Measurements from ENCODE around the gene GBF1. TPM values are rescaled to one million over a fixed set of nuclear protein-coding genes. Genes with fewer than 3 reads are reported as not detected.

GBF1 gene
- total and polyA plus RNA-seq, 2 donors (not counting 1 experiment from before 2014, with no cell fraction given) = 20.8 to 39.3 TPM

GRCh38 chr10:102261196-102261595 is 15.9 kb downstream of the GBF1 start:
- Mint-ChIP-seq H3K27ac (no peak overlapping the region), H3K27me3 (no peaks in the 10 kb centered on the region), H3K4me3 (no peak overlapping the region), H3K4me1 (peaks cover 5% of the 10 kb centered on the region), H3K9me3 (ENCODE audit: insufficient read depth) (no peaks in the 10 kb centered on the region)
- Histone ChIP-seq H3K9me3 (ENCODE audit: control extremely low read depth in 1 of 3, control insufficient read depth in 2 of 3, insufficient read depth in 1 of 3, low read length in 2 of 3) (no peaks in the 10 kb centered on the region), H3K4me3 (ENCODE audit: control extremely low read depth in 1 of 5, extremely low read depth in 1 of 5, insufficient read depth in 1 of 5, low read depth in 2 of 5, low read length in 4 of 5) (no peak overlapping the region), H2AFZ (ENCODE audit: insufficient read depth, low read depth, low read length, poor library complexity, severe bottlenecking) (no peak overlapping the region), H3K9ac (ENCODE audit: low read length) (no peak overlapping the region), H4K20me1 (ENCODE audit: control insufficient read depth, insufficient read depth, low read length, poor library complexity, severe bottlenecking) (peaks cover 70% of the 10 kb centered on the region), H3K4me2 (replicated peaks; ENCODE audit: low read depth, low read length, poor library complexity, severe bottlenecking) (no peak overlapping the region), H3K27me3 (replicated peaks in 1 of 4; ENCODE audit: control extremely low read depth in 1 of 4, control insufficient read depth in 3 of 4, insufficient read depth in 4 of 4, low read length in 3 of 4) (no peaks in the 10 kb centered on the region), H3K27ac (ENCODE audit: low read length in 2 of 2) (no peak overlapping the region), H3K4me1 (ENCODE audit: control insufficient read depth in 2 of 2, insufficient read depth in 2 of 2, low read length in 2 of 2) (no peaks in the 10 kb centered on the region), H3K79me2 (ENCODE audit: control insufficient read depth, insufficient read depth, low read length) (peaks cover 85% of the 10 kb centered on the region), H3K36me3 (replicated peaks in 1 of 2; ENCODE audit: control extremely low read depth in 1 of 2, control insufficient read depth in 1 of 2, extremely low read depth in 1 of 2, insufficient read depth in 2 of 2, low read length in 1 of 2) (peaks cover 7 to 47% of the 10 kb centered on the region in 2 experiments)
- no peak for TF ChIP-seq CTCF (IDR thresholded peaks at IDR 0.05)
- TF ChIP-seq EZH2 (IDR thresholded peaks at IDR 0.05; ENCODE audit: borderline replicate concordance, insufficient read depth, low read depth, low read length, poor library complexity, severe bottlenecking) = no peak
- intact Hi-C loops (cut with micrococcal nuclease) = no loop called here
- ChIA-PET POLR2A (no interaction called here), CTCF (interaction anchor here (1.0 to 1.6 kb wide), 2 partner anchors 32 to 91 kb away, joined by 3 to 4 read pairs; no protein-coding TSS in a partner anchor)
- no peak for DNase-seq
- no peak for ATAC-seq (ENCODE audit: low read depth)

GRCh38 chr10:102261842-102262241 is 16.5 kb downstream of the GBF1 start:
- Histone ChIP-seq H3K4me1 (ENCODE audit: control insufficient read depth in 2 of 2, insufficient read depth in 2 of 2, low read length in 2 of 2) (no peaks in the 10 kb centered on the region), H4K20me1 (ENCODE audit: control insufficient read depth, insufficient read depth, low read length, poor library complexity, severe bottlenecking) (peaks cover 70% of the 10 kb centered on the region), H3K79me2 (ENCODE audit: control insufficient read depth, insufficient read depth, low read length) (peaks cover 85% of the 10 kb centered on the region), H3K4me3 (ENCODE audit: control extremely low read depth in 1 of 5, extremely low read depth in 1 of 5, insufficient read depth in 1 of 5, low read depth in 2 of 5, low read length in 4 of 5) (no peak overlapping the region), H3K27ac (ENCODE audit: low read length in 2 of 2) (no peak overlapping the region), H3K4me2 (replicated peaks; ENCODE audit: low read depth, low read length, poor library complexity, severe bottlenecking) (no peak overlapping the region), H3K9ac (ENCODE audit: low read length) (no peak overlapping the region), H3K9me3 (ENCODE audit: control extremely low read depth in 1 of 3, control insufficient read depth in 2 of 3, insufficient read depth in 1 of 3, low read length in 2 of 3) (no peaks in the 10 kb centered on the region), H3K27me3 (replicated peaks in 1 of 4; ENCODE audit: control extremely low read depth in 1 of 4, control insufficient read depth in 3 of 4, insufficient read depth in 4 of 4, low read length in 3 of 4) (no peaks in the 10 kb centered on the region), H3K36me3 (replicated peaks in 1 of 2; ENCODE audit: control extremely low read depth in 1 of 2, control insufficient read depth in 1 of 2, extremely low read depth in 1 of 2, insufficient read depth in 2 of 2, low read length in 1 of 2) (peaks cover 7 to 54% of the 10 kb centered on the region in 2 experiments), H2AFZ (ENCODE audit: insufficient read depth, low read depth, low read length, poor library complexity, severe bottlenecking) (no peak overlapping the region)
- H3K9me3 Mint-ChIP-seq (ENCODE audit: insufficient read depth) = no peaks in the 10 kb centered on the region
- no peak for ATAC-seq (ENCODE audit: low read depth)
- DNase-seq = no peak
- CTCF ChIA-PET = interaction anchor here (0.9 to 1.7 kb wide), 4 partner anchors 13 to 90 kb away, joined by 3 to 4 read pairs (median 4); no protein-coding TSS in a partner anchor
- intact Hi-C loops (cut with micrococcal nuclease) = no loop called here
- H3K4me3 Mint-ChIP-seq = no peak overlapping the region
- peaks cover 4% of the 10 kb centered on the region for H3K4me1 Mint-ChIP-seq
- no peaks in the 10 kb centered on the region for H3K27me3 Mint-ChIP-seq
- 95% methylated on average over 3 of the region's 6 CpGs for WGBS (ENCODE audit: insufficient coverage)
- POLR2A ChIA-PET = no interaction called here
- TF ChIP-seq EZH2 (IDR thresholded peaks at IDR 0.05; ENCODE audit: borderline replicate concordance, insufficient read depth, low read depth, low read length, poor library complexity, severe bottlenecking) (no peak), CTCF (IDR thresholded peaks at IDR 0.05) (no peak)
- no peak overlapping the region for H3K27ac Mint-ChIP-seq
